Peyer's patch (tissue), 4 donors: Measurements from ENCODE around the gene PPP4R3A.
"Not testable (repeated sequence)": the region's sequence is repeated elsewhere in the genome, so short reads cannot be mapped to it uniquely, and the experiment has no call there.

ENCODE experiments used
- POLR2A ChIP-seq, 2 donors: fragments of 450-650 bp; IDR thresholded peaks; one replicate each; pipeline ENCODE4 v1.5.1; 2017; ENCODE audit warnings: antibody characterized with exemption in 2 of 2, mild to moderate bottlenecking in 2 of 2, moderate library complexity in 2 of 2
- TF ChIP-seq, protein P1 (sequence below), 6 experiments: fragments of 450-650 bp in 4 of 6; fragments of 200-600 bp in 2 of 6; sonication (generic) in 1 of 6; IDR thresholded peaks; one replicate each; pipeline ENCODE4 v1.5.1; 2017 to 2019; ENCODE audit warnings: antibody characterized with exemption in 6 of 6, mild to moderate bottlenecking in 3 of 6, moderate library complexity in 1 of 6

DNA sequence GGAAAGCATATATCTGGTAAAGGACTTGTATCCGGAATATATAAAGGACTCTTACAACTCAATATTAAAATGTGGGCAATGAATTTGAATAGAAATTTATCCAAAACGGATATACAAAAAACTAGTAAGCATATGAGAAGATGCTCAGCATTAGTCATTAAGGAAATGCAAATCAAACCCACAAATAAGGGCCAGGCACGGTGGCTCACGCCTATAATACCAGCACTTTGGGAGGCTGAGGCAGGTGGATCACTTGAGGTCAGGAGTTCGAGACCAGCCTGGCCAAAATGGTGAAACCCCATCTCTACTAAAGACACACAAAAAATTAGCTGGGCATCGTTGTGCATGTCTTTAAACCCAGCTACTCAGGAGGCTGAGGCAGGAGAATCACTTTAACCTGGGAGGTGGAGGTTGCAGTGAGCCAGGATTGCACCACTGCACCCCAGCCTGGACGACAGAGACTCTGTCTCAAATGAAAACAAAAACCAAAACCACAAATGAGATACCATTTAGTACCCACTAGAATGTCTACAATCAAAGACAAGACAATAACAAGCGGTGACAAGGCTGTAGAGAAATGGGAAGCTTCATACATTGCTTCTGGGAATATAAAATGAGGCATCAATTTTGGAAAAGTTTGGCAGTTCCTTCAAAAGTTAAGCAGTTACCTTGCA, 15.6 kb downstream of the PPP4R3A start:
- TF ChIP-seq, protein P1, sequence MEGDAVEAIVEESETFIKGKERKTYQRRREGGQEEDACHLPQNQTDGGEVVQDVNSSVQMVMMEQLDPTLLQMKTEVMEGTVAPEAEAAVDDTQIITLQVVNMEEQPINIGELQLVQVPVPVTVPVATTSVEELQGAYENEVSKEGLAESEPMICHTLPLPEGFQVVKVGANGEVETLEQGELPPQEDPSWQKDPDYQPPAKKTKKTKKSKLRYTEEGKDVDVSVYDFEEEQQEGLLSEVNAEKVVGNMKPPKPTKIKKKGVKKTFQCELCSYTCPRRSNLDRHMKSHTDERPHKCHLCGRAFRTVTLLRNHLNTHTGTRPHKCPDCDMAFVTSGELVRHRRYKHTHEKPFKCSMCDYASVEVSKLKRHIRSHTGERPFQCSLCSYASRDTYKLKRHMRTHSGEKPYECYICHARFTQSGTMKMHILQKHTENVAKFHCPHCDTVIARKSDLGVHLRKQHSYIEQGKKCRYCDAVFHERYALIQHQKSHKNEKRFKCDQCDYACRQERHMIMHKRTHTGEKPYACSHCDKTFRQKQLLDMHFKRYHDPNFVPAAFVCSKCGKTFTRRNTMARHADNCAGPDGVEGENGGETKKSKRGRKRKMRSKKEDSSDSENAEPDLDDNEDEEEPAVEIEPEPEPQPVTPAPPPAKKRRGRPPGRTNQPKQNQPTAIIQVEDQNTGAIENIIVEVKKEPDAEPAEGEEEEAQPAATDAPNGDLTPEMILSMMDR (IDR thresholded peaks at IDR 0.05), result not testable (repeated sequence)
- not testable (repeated sequence) for TF ChIP-seq POLR2A (IDR thresholded peaks at IDR 0.05)
